Tibial nerve (tissue), 4 donors: ENCODE measurements around the gene KSR2.

Experiments
- CTCF ChIP-seq, 5 experiments: fragments of 200-600 bp in 3 of 5; fragments of 450-650 bp in 2 of 5; sonication (generic) in 3 of 5; IDR thresholded peaks; one replicate each; pipeline ENCODE4 v1.5.1; 2016 to 2019; ENCODE audit warnings: antibody characterized with exemption in 5 of 5, mild to moderate bottlenecking in 3 of 5, moderate library complexity in 2 of 5
- EP300 ChIP-seq, 2 donors: sonication (generic); formaldehyde crosslinking; IDR thresholded peaks; one replicate each; pipeline ENCODE4 v1.6.1; 2017; ENCODE audit warnings: antibody characterized with exemption in 2 of 2, mild to moderate bottlenecking in 1 of 2
- POLR2A ChIP-seq, 2 donors: fragments of 450-650 bp; IDR thresholded peaks; one replicate each; pipeline ENCODE4 v1.6.1; 2017; ENCODE audit warnings: antibody characterized with exemption in 2 of 2, mild to moderate bottlenecking in 2 of 2, moderate library complexity in 2 of 2

- no peak for TF ChIP-seq CTCF (IDR thresholded peaks at IDR 0.05)
- no peak for TF ChIP-seq POLR2A (IDR thresholded peaks at IDR 0.05)
- no peak for TF ChIP-seq EP300 (IDR thresholded peaks at IDR 0.05)
These were observed 556.2 kb downstream of the KSR2 start for GRCh38 chr12:117412465-117413188.
